Gastroesophageal sphincter (tissue), 4 donors: ENCODE results near the gene CABP7. TPM values are rescaled to one million over a fixed set of nuclear protein-coding genes. Genes with fewer than 3 reads are reported as not detected.

Source experiments
- ATAC-seq: fragments of 150-250 bp; one replicate; pipeline ENCODE4 v1.9.1; 2016; ENCODE audit warnings: mild to moderate bottlenecking, moderate library complexity
- H3K27ac ChIP-seq, 4 donors: fragments of 200-600 bp; sonication (generic) in 3 of 4; 1 replicate in 3 of 4; 2 replicates in 1 of 4; pipeline ENCODE4 v1.5.1; 2016 to 2019
- H3K27me3 ChIP-seq: fragments of 200-600 bp; sonication (generic); one replicate; pipeline ENCODE4 v1.5.1; 2019
- H3K36me3 ChIP-seq, 2 donors: fragments of 200-600 bp; sonication (generic); one replicate each; pipeline ENCODE4 v1.5.1; 2019; ENCODE audit warnings: control low read depth in 1 of 2
- H3K4me1 ChIP-seq, 3 donors: fragments of 200-600 bp; sonication (generic); 1 replicate in 2 of 3; 2 replicates in 1 of 3; pipeline ENCODE4 v1.5.1; 2016 to 2019; ENCODE audit warnings: control low read depth in 2 of 3
- H3K4me3 ChIP-seq, 2 donors: fragments of 200-600 bp; sonication (generic); one replicate each; pipeline ENCODE4 v1.5.1; 2019; ENCODE audit warnings: mild to moderate bottlenecking in 1 of 2, moderate library complexity in 1 of 2
- H3K9me3 ChIP-seq, 3 donors: fragments of 200-600 bp; sonication (generic); one replicate each; pipeline ENCODE4 v1.5.1; 2017 to 2019; ENCODE audit warnings: control low read depth in 2 of 3
- EP300 ChIP-seq: sonication (generic); formaldehyde crosslinking; IDR thresholded peaks from one replicate; pipeline ENCODE4 v1.6.1; 2017; ENCODE audit warnings: antibody characterized with exemption, mild to moderate bottlenecking
- POLR2A ChIP-seq, 2 donors: fragments of 450-650 bp; IDR thresholded peaks; one replicate each; pipeline ENCODE4 v1.6.1; 2017; ENCODE audit warnings: antibody characterized with exemption in 2 of 2, mild to moderate bottlenecking in 2 of 2, moderate library complexity in 1 of 2
- POLR2AphosphoS5 ChIP-seq: sonication (generic); formaldehyde crosslinking; IDR thresholded peaks from one replicate; pipeline ENCODE4 v1.6.1; 2017; ENCODE audit warnings: antibody characterized with exemption
- WGBS, 2 donors: methylation state at CpG; one replicate each; pipeline ENCODE4 v1.1.5; 2018; ENCODE audit warnings: low coverage in 1 of 2; 5-methylcytosine and 5-hydroxymethylcytosine counted together
- total RNA-seq, 4 donors: library from RNA; depleted of rRNA; stranded (reverse); fragments of >200 nt; gene quantifications; one replicate each; pipeline ENCODE4 v1.1.0, GENCODE V29; 2016
- TF ChIP-seq, protein P1 (sequence below), 4 experiments: fragments of 200-600 bp in 2 of 4; fragments of 450-650 bp in 2 of 4; sonication (generic) in 1 of 4; IDR thresholded peaks; one replicate each; pipeline ENCODE4 v1.5.1; 2017 to 2019; ENCODE audit warnings: antibody characterized with exemption in 4 of 4, mild to moderate bottlenecking in 2 of 4, moderate library complexity in 2 of 4

Gene CABP7
- total RNA-seq, 4 donors from 2014 or later = 0.27 to 0.62 (median 0.32) TPM; not detected in 1

GRCh38 chr22:29704528-29705285, 15.1 kb upstream of the CABP7 start:
- no peak for TF ChIP-seq EP300
- TF ChIP-seq, protein P1, sequence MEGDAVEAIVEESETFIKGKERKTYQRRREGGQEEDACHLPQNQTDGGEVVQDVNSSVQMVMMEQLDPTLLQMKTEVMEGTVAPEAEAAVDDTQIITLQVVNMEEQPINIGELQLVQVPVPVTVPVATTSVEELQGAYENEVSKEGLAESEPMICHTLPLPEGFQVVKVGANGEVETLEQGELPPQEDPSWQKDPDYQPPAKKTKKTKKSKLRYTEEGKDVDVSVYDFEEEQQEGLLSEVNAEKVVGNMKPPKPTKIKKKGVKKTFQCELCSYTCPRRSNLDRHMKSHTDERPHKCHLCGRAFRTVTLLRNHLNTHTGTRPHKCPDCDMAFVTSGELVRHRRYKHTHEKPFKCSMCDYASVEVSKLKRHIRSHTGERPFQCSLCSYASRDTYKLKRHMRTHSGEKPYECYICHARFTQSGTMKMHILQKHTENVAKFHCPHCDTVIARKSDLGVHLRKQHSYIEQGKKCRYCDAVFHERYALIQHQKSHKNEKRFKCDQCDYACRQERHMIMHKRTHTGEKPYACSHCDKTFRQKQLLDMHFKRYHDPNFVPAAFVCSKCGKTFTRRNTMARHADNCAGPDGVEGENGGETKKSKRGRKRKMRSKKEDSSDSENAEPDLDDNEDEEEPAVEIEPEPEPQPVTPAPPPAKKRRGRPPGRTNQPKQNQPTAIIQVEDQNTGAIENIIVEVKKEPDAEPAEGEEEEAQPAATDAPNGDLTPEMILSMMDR (IDR thresholded peaks at IDR 0.05) = no peak
- TF ChIP-seq POLR2AphosphoS5 = no peak
- no peak for TF ChIP-seq POLR2A (IDR thresholded peaks at IDR 0.05)
- ATAC-seq = no peak
- H3K27me3 ChIP-seq = peaks cover 97% of the 10 kb centered on the region
- H3K36me3 ChIP-seq = no peaks in the 10 kb centered on the region
- no peaks in the 10 kb centered on the region for H3K9me3 ChIP-seq
- H3K4me3 ChIP-seq = no peak overlapping the region
- 7 to 38% methylated on average over 3 to 4 of the region's 14 CpGs for WGBS, 2 donors
- H3K4me1 ChIP-seq = peaks cover 0 to 58% (median 5%) of the 10 kb centered on the region in 3 donors
- H3K27ac ChIP-seq = peak overlapping the region in 3 of 4 donors; percentile 33 to 48 (median 43)

- TF ChIP-seq, protein P1 (IDR thresholded peaks at IDR 0.05) = no peak
- TF ChIP-seq POLR2AphosphoS5 = no peak
- no peak for TF ChIP-seq EP300
- Histone ChIP-seq H3K27ac (peak overlapping the region in 3 of 4 donors; percentile 33 to 48 (median 43)), H3K4me1 (peaks cover 0 to 54% (median 5%) of the 10 kb centered on the region in 3 donors), H3K9me3 (no peaks in the 10 kb centered on the region), H3K36me3 (no peaks in the 10 kb centered on the region), H3K27me3 (peaks cover 99% of the 10 kb centered on the region), H3K4me3 (no peak overlapping the region)
- ATAC-seq = no peak
- 100% methylated on average over 1 of the region's 7 CpGs; no CpG with 5 or more reads in 1 of the 2 donors for WGBS, 2 donors
Measured at GRCh38 chr22:29705651-29706050, 14.2 kb upstream of the CABP7 start.

DNA sequence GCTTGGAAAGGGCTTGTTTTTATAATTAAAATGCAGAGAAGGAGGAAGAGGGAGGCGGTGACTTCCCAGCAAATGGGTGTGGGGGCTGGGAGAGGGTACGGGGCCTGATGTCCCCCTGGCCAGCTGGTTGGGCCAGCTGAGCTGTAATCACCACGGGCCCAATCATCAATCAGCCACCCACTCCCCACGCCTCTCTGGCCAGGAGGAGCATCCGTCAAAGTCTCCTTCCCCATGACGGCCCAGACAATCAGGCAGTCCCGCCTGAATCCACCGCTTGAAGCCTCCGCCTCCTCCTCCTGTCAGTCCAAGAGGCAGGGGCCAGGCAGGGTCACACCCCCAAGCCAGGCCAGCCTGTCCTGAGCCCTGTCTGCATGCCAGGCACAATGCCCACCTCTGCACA, 13.3 kb upstream of the CABP7 start:
- H3K27me3 ChIP-seq = peaks cover 99% of the 10 kb centered on the region

DNA sequence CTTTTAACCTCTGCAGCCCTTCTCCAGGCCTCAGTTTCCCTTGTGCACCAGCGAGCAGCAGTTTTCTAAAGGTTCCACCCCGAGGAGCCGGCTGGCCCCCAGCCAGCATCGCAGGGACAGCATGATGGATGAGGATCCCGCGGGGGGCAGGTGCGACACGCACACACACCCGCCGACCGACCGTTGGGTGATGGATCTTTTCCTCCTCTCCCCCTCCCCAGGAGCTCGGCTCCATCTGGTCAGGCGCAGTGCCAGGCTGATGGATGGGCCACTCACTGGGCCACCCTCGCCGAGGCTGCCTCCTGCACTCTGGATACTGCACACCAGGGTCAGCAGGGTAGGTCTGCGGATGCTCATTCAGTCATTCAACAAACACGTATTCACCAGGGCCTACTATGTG, 12.8 kb upstream of the CABP7 start:
- no peak overlapping the region for H3K4me3 ChIP-seq
- WGBS, 2 donors = 38% methylated on average over 4 of the region's 18 CpGs; no CpG with 5 or more reads in 1 of the 2 donors
- H3K27me3 ChIP-seq = peaks cover 97% of the 10 kb centered on the region
- peaks cover 0 to 44% (median 5%) of the 10 kb centered on the region in 3 donors for H3K4me1 ChIP-seq
- TF ChIP-seq POLR2AphosphoS5 (no peak), POLR2A (IDR thresholded peaks at IDR 0.05) (no peak), EP300 (no peak)
- TF ChIP-seq, protein P1 (IDR thresholded peaks at IDR 0.05) = no peak
- no peak for ATAC-seq
- H3K27ac ChIP-seq = no peak overlapping the region
- no peaks in the 10 kb centered on the region for H3K36me3 ChIP-seq
- H3K9me3 ChIP-seq = no peaks in the 10 kb centered on the region

More for the DNA sequence above, 13.3 kb upstream of the CABP7 start:
- no peak overlapping the region for H3K27ac ChIP-seq
- no peak for ATAC-seq
- H3K4me1 ChIP-seq = peaks cover 0 to 48% (median 5%) of the 10 kb centered on the region in 3 donors
- H3K4me3 ChIP-seq = no peak overlapping the region
- no peaks in the 10 kb centered on the region for H3K36me3 ChIP-seq
- TF ChIP-seq, protein P1 (IDR thresholded peaks at IDR 0.05) = no peak
- TF ChIP-seq EP300 (no peak), POLR2AphosphoS5 (no peak), POLR2A (IDR thresholded peaks at IDR 0.05) (no peak)
- no peaks in the 10 kb centered on the region for H3K9me3 ChIP-seq
- 40 to 47% methylated on average over 2 to 3 of the region's 9 CpGs for WGBS, 2 donors

DNA sequence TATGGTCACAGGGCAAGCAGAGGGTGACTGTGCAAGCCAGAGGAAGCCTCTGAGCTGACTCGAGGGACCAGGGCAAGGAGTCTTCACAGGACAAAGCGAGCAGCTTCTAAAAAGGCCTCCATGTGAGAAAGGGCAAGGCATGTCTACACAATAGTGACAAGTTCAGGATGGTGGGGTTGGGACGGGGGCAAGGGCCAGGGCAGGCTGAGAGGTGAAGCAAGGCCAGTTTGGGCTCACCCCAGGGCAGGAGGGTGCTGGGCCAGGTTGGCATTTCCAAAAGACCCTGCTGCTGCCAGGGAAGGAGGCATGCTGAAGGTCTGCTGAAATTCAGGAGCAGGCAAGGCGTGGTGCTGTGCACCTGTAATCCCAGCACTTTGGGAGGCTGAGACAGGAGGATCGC, 12.3 kb upstream of the CABP7 start:
- H3K9me3 ChIP-seq = no peaks in the 10 kb centered on the region
- H3K4me3 ChIP-seq = no peak overlapping the region
- no peaks in the 10 kb centered on the region for H3K36me3 ChIP-seq
- H3K27me3 ChIP-seq = peaks cover 96% of the 10 kb centered on the region
- no peak for ATAC-seq
- no peak overlapping the region for H3K27ac ChIP-seq
- TF ChIP-seq POLR2A (IDR thresholded peaks at IDR 0.05) (no peak), POLR2AphosphoS5 (no peak), EP300 (no peak)
- TF ChIP-seq, protein P1 (IDR thresholded peaks at IDR 0.05) = no peak
- 74 to 82% methylated on average over 2 to 3 of the region's 5 CpGs for WGBS, 2 donors
- H3K4me1 ChIP-seq = peaks cover 0 to 39% (median 5%) of the 10 kb centered on the region in 3 donors
